HepG2 (cell line): ENCODE measurements around the gene PKNOX2. TPM values are rescaled to one million over a fixed set of nuclear protein-coding genes. Genes with fewer than 3 reads are reported as not detected.

Experiments used
- ATAC-seq: fragments of 200-7000 bp; cut with Tn5 transposase; 3 replicates; pipeline ENCODE4 v1.9.1; 2020; ENCODE audit warnings: mild to moderate bottlenecking, moderate library complexity
- BruUV-seq: library from RNA; stranded (reverse); fragments of 400-500 nt; replicated peaks from 2 replicates; lab custom pipeline; 2021; lab: Mats Ljungman, UMichigan
- CTCF ChIA-PET: fragments of 300-600 bp; formaldehyde crosslinking; extraction: SDS; loops from one replicate; lab custom pipeline; 2021; ENCODE audit warnings: low total read pairs, inconsistent platforms, low intra/inter-chr PET ratio; lab: Yijun Ruan, JAX
- POLR2A ChIA-PET: fragments of 350-600 bp; sonication (Branson Sonifier 250); formaldehyde crosslinking; loops from one replicate; lab custom pipeline; 2020; ENCODE audit warnings: antibody characterized with exemption, inconsistent platforms; lab: Yijun Ruan, JAX
- DNase-seq: peaks from one replicate; pipeline ENCODE4 v3.0.0-alpha.2; 2015; ENCODE audit warnings: low spot score
- FAIRE-seq: peaks from 3 replicates; lab custom pipeline; 2011; peaks lifted over from hg19 to GRCh38; lab: Jason Lieb, UNC
- H2AFZ ChIP-seq: one replicate; pipeline ENCODE4 v1.6.1; 2011; ENCODE audit warnings: low read length, inconsistent platforms
- H3K27ac ChIP-seq: fragments of 300-600 bp; 3 replicates; pipeline ENCODE4 v1.8.0; 2011; ENCODE audit warnings: mixed run types, mild to moderate bottlenecking, mixed read lengths, low read length, inconsistent platforms; ENCODE audit not compliant: insufficient read depth; ENCODE audit errors: extremely low read length
- H3K27me3 ChIP-seq, 2 experiments: fragments of 200-600 bp in 1 of 2; 2 replicates in 1 of 2; 3 replicates in 1 of 2; pipeline versions ENCODE4 v1.6.0 to v1.8.0; 2011; ENCODE audit warnings: low read length in 2 of 2, mild to moderate bottlenecking in 2 of 2, moderate library complexity in 2 of 2, inconsistent platforms in 1 of 2; ENCODE audit not compliant: insufficient read depth in 2 of 2, control insufficient read depth in 1 of 2
- H3K36me3 ChIP-seq, 2 experiments: fragments of 200-600 bp in 1 of 2; replicated peaks in 1 of 2; 2 replicates in 1 of 2; 3 replicates in 1 of 2; pipeline versions ENCODE4 v1.5.1 to v1.8.0; 2011; ENCODE audit warnings: low read length in 2 of 2, inconsistent platforms in 1 of 2; ENCODE audit not compliant: insufficient read depth in 2 of 2, control insufficient read depth in 1 of 2
- H3K4me1 ChIP-seq: 2 replicates; pipeline ENCODE4 v1.5.1; 2012; ENCODE audit warnings: low read length, inconsistent platforms; ENCODE audit not compliant: insufficient read depth
- H3K4me2 ChIP-seq: 2 replicates; pipeline ENCODE4 v1.6.0; 2011; ENCODE audit warnings: low read depth, low read length, inconsistent platforms
- H3K4me3 ChIP-seq, 3 experiments: fragments of 200-600 bp in 1 of 3; sonication (generic), shearing (Covaris generic) in 1 of 3; replicated peaks in 1 of 3; 2 replicates each; pipeline ENCODE4 v1.5.1; 2011 to 2016; ENCODE audit warnings: low read length in 3 of 3, inconsistent platforms in 2 of 3, low read depth in 2 of 3, mild to moderate bottlenecking in 2 of 3, control low read depth in 1 of 3, mixed read lengths in 1 of 3; ENCODE audit not compliant: insufficient read depth in 1 of 3
- H3K79me2 ChIP-seq: one replicate; pipeline ENCODE4 v1.6.1; 2011; ENCODE audit warnings: low read length, inconsistent platforms; ENCODE audit not compliant: insufficient read depth
- H3K9ac ChIP-seq: 2 replicates; pipeline ENCODE4 v1.6.0; 2011; ENCODE audit warnings: mild to moderate bottlenecking, low read depth, low read length, inconsistent platforms; ENCODE audit not compliant: insufficient read depth
- H3K9me3 ChIP-seq: 2 replicates; pipeline ENCODE4 v1.5.1; 2012; ENCODE audit warnings: mild to moderate bottlenecking, low read length
- H4K20me1 ChIP-seq: 2 replicates; pipeline ENCODE4 v1.6.0; 2011; ENCODE audit warnings: inconsistent platforms, mild to moderate bottlenecking, low read length, moderate library complexity; ENCODE audit not compliant: insufficient read depth
- MBD4 ChIP-seq: IDR thresholded peaks from 2 replicates; pipeline ENCODE4 v1.6.1; 2012; ENCODE audit warnings: low read length, inconsistent platforms, borderline replicate concordance
- SP2 ChIP-seq: sonication (generic); formaldehyde crosslinking; IDR thresholded peaks from 2 replicates; pipeline ENCODE4 v1.5.1; 2020; ENCODE audit warnings: mild to moderate bottlenecking, missing genetic modification reagents
- ZC3H13 ChIP-seq: sonication (generic); formaldehyde crosslinking; IDR thresholded peaks from 2 replicates; pipeline ENCODE4 v1.8.1; 2023; ENCODE audit warnings: mild to moderate bottlenecking, missing genetic modification reagents, moderate library complexity
- ZNF280D ChIP-seq: sonication (generic); formaldehyde crosslinking; IDR thresholded peaks from 2 replicates; pipeline ENCODE4 v1.5.1; 2020; ENCODE audit warnings: mild to moderate bottlenecking, missing genetic modification reagents
- ZNF629 ChIP-seq: sonication (generic); formaldehyde crosslinking; conservative IDR thresholded peaks from 2 replicates; pipeline ENCODE4 v1.5.0; 2020; ENCODE audit warnings: missing genetic modification reagents
- ZSCAN29 ChIP-seq: sonication (generic); formaldehyde crosslinking; conservative IDR thresholded peaks from 2 replicates; pipeline ENCODE4 v1.4.0; 2020; ENCODE audit warnings: mild to moderate bottlenecking, missing genetic modification reagents
- WGBS: methylation state at CpG from one replicate; pipeline ENCODE4 v1.1.6; 2017; ENCODE audit warnings: low lambda C conversion rate; 5-methylcytosine and 5-hydroxymethylcytosine counted together
- in situ Hi-C: cut with HindIII; loops from 2 replicates; pipeline ENCODE4 v1.10.0; 2017; ENCODE audit warnings: low pct_unique_long_range_greater_than_20kb; ENCODE audit not compliant: extremely low pct_ligation_motif_present
- intact Hi-C: fragments of 100-400 bp; cut with micrococcal nuclease; formaldehyde crosslinking; loops from one replicate; pipeline ENCODE4 v1.10.0; 2022; ENCODE audit not compliant: unreplicated experiment
- polyA plus RNA-seq, 8 experiments: library from polyadenylated mRNA; depleted of rRNA in 3 of 8; stranded (reverse) in 7 of 8; unstranded in 1 of 8; fragments of >200 nt; fragmentation: Illumina TruSeq in 4 of 8; extraction: Trizol in 4 of 8; gene quantifications; 2 replicates each; pipeline versions ENCODE4 v1.2.1 to v1.2.3, GENCODE V29; 2011 to 2016; ENCODE audit warnings: low read depth in 4 of 8, missing spikeins in 1 of 8, mixed read lengths in 1 of 8; ENCODE audit not compliant: insufficient read depth in 1 of 8
- total RNA-seq, 5 experiments: library from RNA; depleted of rRNA; stranded (reverse); fragments of >200 nt; fragmentation: Illumina TruSeq; extraction: Trizol; gene quantifications; 2 replicates each; pipeline ENCODE4 v1.2.3, GENCODE V29; 2016; ENCODE audit warnings: low read depth in 1 of 5
- TF ChIP-seq, protein P1 (sequence below): fragments of 450-650 bp; IDR thresholded peaks from 2 replicates; pipeline ENCODE4 v1.6.1; 2016

Gene PKNOX2
- total and polyA plus RNA-seq, 2 of the 13 experiments (the other 11 are each of a cell fraction or from before 2014, with no cell fraction given): not detected

DNA sequence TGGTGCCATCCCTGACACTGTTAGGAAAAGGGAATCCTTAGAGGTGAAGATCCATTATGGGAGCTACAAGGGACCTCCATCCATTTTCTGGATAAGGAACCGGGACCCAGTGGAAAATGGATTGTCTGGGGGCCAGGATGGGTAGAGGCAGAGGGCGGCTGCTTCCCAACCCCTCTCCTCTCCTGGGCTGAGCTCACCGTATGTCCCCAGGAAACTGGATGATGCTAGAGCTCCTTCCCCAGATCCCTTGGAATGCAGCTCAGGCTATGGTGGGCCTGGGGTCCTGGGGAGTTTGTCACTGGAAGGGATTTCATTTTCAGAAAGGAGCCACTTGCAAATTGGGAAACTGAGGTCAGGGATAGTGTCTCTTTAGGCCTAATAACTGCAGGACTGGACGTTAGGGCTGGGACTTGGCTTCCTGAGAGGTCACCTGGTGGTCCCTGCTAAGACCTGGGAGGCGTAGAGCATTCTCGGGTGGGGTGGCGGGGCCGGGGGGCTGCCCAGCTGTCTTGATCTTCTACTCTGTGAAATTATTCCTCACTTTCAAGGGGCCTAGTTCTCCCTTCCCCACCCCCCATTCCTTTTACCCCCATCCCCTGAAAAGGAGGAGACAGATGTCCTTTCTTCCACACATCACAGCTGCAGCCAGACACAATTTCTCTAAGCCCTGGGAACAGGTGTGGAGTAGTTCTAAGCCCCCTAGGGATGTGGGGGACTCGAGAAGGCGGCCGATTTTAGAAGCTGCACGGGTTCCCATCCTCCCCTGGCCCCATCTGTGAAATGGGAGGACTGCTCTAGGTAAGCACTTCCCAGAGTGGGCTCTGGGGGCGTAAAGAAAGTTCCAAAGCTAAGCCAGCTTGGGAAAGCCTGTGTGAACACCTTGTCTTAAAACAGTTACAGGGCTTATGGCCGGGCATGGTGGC lies 99.8 kb downstream of the PKNOX2 start:
- in situ Hi-C loops (no loop called here), intact Hi-C loops (no loop called here)
- peaks cover 6 to 52% of the 10 kb centered on the region in 2 experiments; a peak in 4 of 5 replicates for H3K27me3 ChIP-seq
- H3K36me3 ChIP-seq: no peaks in the 10 kb centered on the region
- no peaks in the 10 kb centered on the region for H4K20me1 ChIP-seq
- peaks cover 36% of the 10 kb centered on the region for H3K4me1 ChIP-seq
- H3K4me3 ChIP-seq: no peak overlapping the region
- no peak for TF ChIP-seq ZC3H13 (CRISPR knock-in tag)
- peak; percentile 55 for TF ChIP-seq ZNF629 (CRISPR knock-in tag)
- no peak overlapping the region for H3K9ac ChIP-seq
- ChIA-PET CTCF (no interaction called here), POLR2A (no interaction called here)
- FAIRE-seq (no peak), ATAC-seq (no peak), DNase-seq (no peak)
- no TSS peak for BruUV-seq
- H2AFZ ChIP-seq: no peak overlapping the region
- no peak overlapping the region for H3K27ac ChIP-seq
- H3K9me3 ChIP-seq: no peaks in the 10 kb centered on the region
- H3K4me2 ChIP-seq: no peak overlapping the region
- H3K79me2 ChIP-seq: no peaks in the 10 kb centered on the region
- WGBS: 35% methylated on average over 10 of the region's 14 CpGs

GRCh38 chr11:125267548-125267947 lies 103.0 kb downstream of the PKNOX2 start:
- H3K4me1 ChIP-seq: peaks cover 22% of the 10 kb centered on the region
- H4K20me1 ChIP-seq: no peaks in the 10 kb centered on the region
- peaks cover 8 to 64% of the 10 kb centered on the region in 2 experiments; a peak in 4 of 5 replicates for H3K27me3 ChIP-seq
- DNase-seq: no peak
- ChIA-PET POLR2A (no interaction called here), CTCF (no interaction called here)
- no peaks in the 10 kb centered on the region for H3K9me3 ChIP-seq
- no peaks in the 10 kb centered on the region for H3K36me3 ChIP-seq
- no peaks in the 10 kb centered on the region for H3K79me2 ChIP-seq
- in situ Hi-C loops (no loop called here), intact Hi-C loops (no loop called here)
- no peak overlapping the region for H3K27ac ChIP-seq
- no peak overlapping the region for H2AFZ ChIP-seq
- H3K4me2 ChIP-seq: no peak overlapping the region
- no TSS peak for BruUV-seq
- ATAC-seq: no peak
- no peak for FAIRE-seq
- no peak overlapping the region for H3K4me3 ChIP-seq
- 50% methylated on average over 8 of the region's 8 CpGs for WGBS
- TF ChIP-seq, protein P1, sequence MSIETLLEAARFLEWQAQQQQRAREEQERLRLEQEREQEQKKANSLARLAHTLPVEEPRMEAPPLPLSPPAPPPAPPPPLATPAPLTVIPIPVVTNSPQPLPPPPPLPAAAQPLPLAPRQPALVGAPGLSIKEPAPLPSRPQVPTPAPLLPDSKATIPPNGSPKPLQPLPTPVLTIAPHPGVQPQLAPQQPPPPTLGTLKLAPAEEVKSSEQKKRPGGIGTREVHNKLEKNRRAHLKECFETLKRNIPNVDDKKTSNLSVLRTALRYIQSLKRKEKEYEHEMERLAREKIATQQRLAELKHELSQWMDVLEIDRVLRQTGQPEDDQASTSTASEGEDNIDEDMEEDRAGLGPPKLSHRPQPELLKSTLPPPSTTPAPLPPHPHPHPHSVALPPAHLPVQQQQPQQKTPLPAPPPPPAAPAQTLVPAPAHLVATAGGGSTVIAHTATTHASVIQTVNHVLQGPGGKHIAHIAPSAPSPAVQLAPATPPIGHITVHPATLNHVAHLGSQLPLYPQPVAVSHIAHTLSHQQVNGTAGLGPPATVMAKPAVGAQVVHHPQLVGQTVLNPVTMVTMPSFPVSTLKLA: peak; percentile 78
- no peak for TF ChIP-seq ZNF280D
- no peak for TF ChIP-seq SP2
- no peak for TF ChIP-seq MBD4
- TF ChIP-seq ZSCAN29 (CRISPR knock-in tag): no peak
- H3K9ac ChIP-seq: no peak overlapping the region
